ENCODE results near the gene THRSP. TPM values are rescaled to one million over a fixed set of nuclear protein-coding genes. Genes with fewer than 3 reads are reported as not detected.

THRSP gene
- total RNA-seq, 1 donor from 2014 or later = not detected

DNA sequence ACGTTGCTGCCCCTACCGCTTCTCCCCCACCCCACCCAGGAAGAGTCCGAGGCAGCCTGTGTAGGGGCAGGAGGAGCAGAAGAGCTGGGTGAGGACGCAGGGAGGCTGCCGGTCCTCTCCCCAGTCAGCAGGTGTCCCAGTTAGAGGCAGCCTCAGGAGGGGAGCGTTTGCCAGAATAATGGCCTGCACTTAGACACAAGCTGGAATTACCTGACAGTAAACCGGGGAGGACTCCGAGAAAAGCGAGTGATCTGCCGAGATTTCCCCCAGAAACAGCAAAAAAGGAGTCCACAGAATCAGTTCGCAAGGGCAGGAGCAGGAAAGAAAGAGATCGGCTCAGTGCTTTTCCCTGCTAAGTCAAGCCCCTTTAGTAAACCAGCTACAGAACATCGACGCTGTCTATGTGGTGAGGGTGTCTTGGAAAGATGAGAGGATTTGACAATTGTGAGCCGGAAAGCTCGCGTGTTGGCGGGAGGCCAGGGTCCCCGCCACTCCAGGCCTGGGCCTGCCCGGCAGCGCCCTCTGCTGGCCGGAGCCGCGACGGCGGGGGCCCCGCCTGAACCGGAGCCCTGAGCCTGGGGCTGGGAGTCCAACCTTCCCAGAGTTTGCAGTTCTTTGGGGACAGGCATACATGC, 17.7 kb upstream of the THRSP start:
- no peaks in the 10 kb centered on the region for H3K36me3 Mint-ChIP-seq (ENCODE audit: low read depth)

GRCh38 chr11:78046486-78046854, 17.2 kb upstream of the THRSP start:
- peak overlapping the region; percentile 11 for H3K27ac Mint-ChIP-seq (ENCODE audit: unreplicated experiment)
- no peak for DNase-seq (ENCODE audit: low spot score)
- no peaks in the 10 kb centered on the region for H3K36me3 Mint-ChIP-seq (ENCODE audit: low read depth)
- H3K27me3 Mint-ChIP-seq (ENCODE audit: low read depth) = no peaks in the 10 kb centered on the region
- H3K4me3 Mint-ChIP-seq (ENCODE audit: unreplicated experiment) = peak overlapping the region; percentile 36
- H3K9me3 Mint-ChIP-seq (ENCODE audit: low read depth) = no peaks in the 10 kb centered on the region
- peaks cover 25% of the 10 kb centered on the region for H3K4me1 Mint-ChIP-seq (ENCODE audit: low read depth)
- TF ChIP-seq, protein P1, sequence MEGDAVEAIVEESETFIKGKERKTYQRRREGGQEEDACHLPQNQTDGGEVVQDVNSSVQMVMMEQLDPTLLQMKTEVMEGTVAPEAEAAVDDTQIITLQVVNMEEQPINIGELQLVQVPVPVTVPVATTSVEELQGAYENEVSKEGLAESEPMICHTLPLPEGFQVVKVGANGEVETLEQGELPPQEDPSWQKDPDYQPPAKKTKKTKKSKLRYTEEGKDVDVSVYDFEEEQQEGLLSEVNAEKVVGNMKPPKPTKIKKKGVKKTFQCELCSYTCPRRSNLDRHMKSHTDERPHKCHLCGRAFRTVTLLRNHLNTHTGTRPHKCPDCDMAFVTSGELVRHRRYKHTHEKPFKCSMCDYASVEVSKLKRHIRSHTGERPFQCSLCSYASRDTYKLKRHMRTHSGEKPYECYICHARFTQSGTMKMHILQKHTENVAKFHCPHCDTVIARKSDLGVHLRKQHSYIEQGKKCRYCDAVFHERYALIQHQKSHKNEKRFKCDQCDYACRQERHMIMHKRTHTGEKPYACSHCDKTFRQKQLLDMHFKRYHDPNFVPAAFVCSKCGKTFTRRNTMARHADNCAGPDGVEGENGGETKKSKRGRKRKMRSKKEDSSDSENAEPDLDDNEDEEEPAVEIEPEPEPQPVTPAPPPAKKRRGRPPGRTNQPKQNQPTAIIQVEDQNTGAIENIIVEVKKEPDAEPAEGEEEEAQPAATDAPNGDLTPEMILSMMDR (IDR thresholded peaks at IDR 0.05) = peak; percentile 68

More for the DNA sequence above, 17.7 kb upstream of the THRSP start:
- Mint-ChIP-seq H3K27ac (ENCODE audit: unreplicated experiment) (peak overlapping the region; percentile 46), H3K27me3 (ENCODE audit: low read depth) (no peaks in the 10 kb centered on the region), H3K9me3 (ENCODE audit: low read depth) (no peaks in the 10 kb centered on the region), H3K4me3 (ENCODE audit: unreplicated experiment) (peak overlapping the region; percentile 66), H3K4me1 (ENCODE audit: low read depth) (peaks cover 23% of the 10 kb centered on the region)
- TF ChIP-seq, protein P1 (IDR thresholded peaks at IDR 0.05) = peak; percentile 99
- DNase-seq (ENCODE audit: low spot score) = no peak

DNA sequence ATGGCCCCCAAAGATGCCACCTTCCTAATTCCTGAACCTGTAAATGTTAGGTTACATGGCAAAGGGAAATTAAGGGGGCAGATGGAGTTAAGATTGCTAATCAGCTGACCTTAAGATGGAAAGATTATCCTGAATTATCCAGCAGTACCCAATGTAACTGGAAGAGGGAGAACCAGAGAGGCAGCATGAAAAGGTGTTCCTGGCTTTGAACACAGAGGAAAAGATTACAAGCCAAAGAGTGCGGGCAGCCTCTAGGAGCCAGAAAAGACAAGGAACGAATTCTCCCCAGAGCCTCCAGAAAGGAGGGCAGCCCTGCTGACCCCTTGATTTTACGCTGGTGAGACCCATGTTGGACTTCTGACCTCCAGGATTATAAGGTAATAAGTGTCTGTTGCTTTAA, 15.1 kb upstream of the THRSP start:
- H3K4me1 Mint-ChIP-seq (ENCODE audit: low read depth) = peaks cover 27% of the 10 kb centered on the region
- H3K27ac Mint-ChIP-seq (ENCODE audit: unreplicated experiment) = no peak overlapping the region
- TF ChIP-seq, protein P1 (IDR thresholded peaks at IDR 0.05) = peak; percentile 13
- H3K4me3 Mint-ChIP-seq (ENCODE audit: unreplicated experiment) = no peak overlapping the region
- no peaks in the 10 kb centered on the region for H3K9me3 Mint-ChIP-seq (ENCODE audit: low read depth)
- no peaks in the 10 kb centered on the region for H3K27me3 Mint-ChIP-seq (ENCODE audit: low read depth)
- no peaks in the 10 kb centered on the region for H3K36me3 Mint-ChIP-seq (ENCODE audit: low read depth)
- no peak for DNase-seq (ENCODE audit: low spot score)

DNA sequence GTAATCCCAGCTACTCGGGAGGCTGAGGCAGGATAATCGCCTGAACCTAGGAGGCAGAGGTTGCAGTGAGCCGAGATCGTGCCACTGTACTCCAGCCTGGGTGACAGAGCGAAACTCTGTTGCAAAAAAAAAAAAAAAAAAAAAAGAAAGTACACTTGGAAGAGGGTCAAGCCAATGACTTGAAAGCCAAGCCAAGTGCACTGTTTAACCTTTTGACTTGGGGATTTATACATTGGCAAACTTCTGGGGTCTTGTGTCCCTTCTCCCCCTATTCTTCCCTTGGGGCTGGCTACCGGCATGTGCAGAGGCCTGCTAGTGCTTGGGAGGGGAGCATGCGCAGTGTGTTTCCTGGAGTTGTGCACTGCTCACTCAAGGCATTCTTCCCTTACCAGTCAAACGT, 14.3 kb upstream of the THRSP start:
- Mint-ChIP-seq H3K27ac (ENCODE audit: unreplicated experiment) (no peak overlapping the region), H3K4me1 (ENCODE audit: low read depth) (peaks cover 27% of the 10 kb centered on the region), H3K27me3 (ENCODE audit: low read depth) (no peaks in the 10 kb centered on the region), H3K9me3 (ENCODE audit: low read depth) (no peaks in the 10 kb centered on the region), H3K4me3 (ENCODE audit: unreplicated experiment) (no peak overlapping the region), H3K36me3 (ENCODE audit: low read depth) (no peaks in the 10 kb centered on the region)
- TF ChIP-seq, protein P1 (IDR thresholded peaks at IDR 0.05) = no peak
- no peak for DNase-seq (ENCODE audit: low spot score)

DNA sequence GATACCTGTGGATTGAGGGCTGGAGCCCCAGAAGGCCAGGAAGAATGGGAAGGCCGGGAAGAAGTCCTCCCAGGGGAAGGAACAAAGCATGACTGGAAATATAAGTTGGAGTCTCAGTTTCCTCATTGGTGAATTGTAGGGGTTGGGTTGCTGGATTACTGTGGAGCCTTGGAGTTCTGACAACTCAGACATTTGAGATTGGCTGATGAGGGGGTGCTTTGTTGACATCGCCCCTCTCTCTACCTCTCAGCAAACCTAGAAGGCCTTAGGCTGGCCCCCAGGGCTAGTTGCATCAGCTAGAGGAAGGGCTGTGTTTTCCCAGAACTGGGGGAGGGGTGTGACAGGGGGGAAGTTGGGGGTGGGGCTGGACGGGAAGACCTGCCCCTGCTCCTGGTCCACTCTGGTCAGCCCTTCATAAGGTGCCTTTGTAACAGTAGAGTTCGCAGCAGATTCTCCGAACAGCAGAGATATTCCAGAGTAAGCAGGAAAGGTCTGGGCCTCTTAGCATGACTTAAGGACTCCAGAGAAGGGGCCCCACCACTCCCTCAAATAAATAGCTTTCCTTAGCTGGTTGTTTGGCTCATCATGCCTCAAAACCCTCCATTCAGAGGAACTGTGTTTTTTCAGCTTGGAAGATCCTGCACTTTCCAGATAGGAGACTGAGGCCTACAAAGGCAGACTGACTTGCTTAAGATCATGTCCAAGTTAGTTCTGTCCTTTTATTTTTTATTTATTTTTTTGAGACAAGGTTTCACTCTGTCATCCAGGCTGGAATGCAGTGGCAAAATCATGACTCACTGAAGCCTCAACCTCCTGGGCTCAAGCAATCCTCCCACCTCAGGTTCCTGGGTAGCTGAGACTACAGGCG, 12.5 kb upstream of the THRSP start:
- no peak overlapping the region for H3K4me3 Mint-ChIP-seq (ENCODE audit: unreplicated experiment)

More for the DNA sequence above, 12.5 kb upstream of the THRSP start:
- TF ChIP-seq, protein P1 (IDR thresholded peaks at IDR 0.05) = no peak
- Mint-ChIP-seq H3K36me3 (ENCODE audit: low read depth) (no peaks in the 10 kb centered on the region), H3K9me3 (ENCODE audit: low read depth) (no peaks in the 10 kb centered on the region), H3K27me3 (ENCODE audit: low read depth) (no peaks in the 10 kb centered on the region), H3K27ac (ENCODE audit: unreplicated experiment) (peak overlapping the region; percentile 92), H3K4me1 (ENCODE audit: low read depth) (peaks cover 19% of the 10 kb centered on the region)
- DNase-seq (ENCODE audit: low spot score) = no peak
